Left ventricle myocardium inferior (tissue), 1 donor: ENCODE data around the gene SMIM14. TPM values are rescaled to one million over a fixed set of nuclear protein-coding genes. Genes with fewer than 3 reads are reported as not detected.

Experiments
- DNase-seq: peaks from one replicate; pipeline ENCODE4 v3.0.0-alpha.2; 2020
- H3K27ac ChIP-seq: fragments of 200-600 bp; replicated peaks from 2 replicates; pipeline ENCODE4 v1.8.0; 2021
- H3K27me3 ChIP-seq: fragments of 200-600 bp; 2 replicates; pipeline ENCODE4 v1.8.0; 2021; ENCODE audit warnings: low read depth
- H3K36me3 ChIP-seq: fragments of 200-600 bp; 2 replicates; pipeline ENCODE4 v1.8.0; 2021
- H3K4me1 ChIP-seq: fragments of 200-600 bp; 2 replicates; pipeline ENCODE4 v1.8.0; 2021
- H3K4me3 ChIP-seq: fragments of 200-600 bp; 2 replicates; pipeline ENCODE4 v1.8.0; 2021; ENCODE audit warnings: mild to moderate bottlenecking, moderate library complexity
- H3K9me3 ChIP-seq: fragments of 200-600 bp; replicated peaks from 2 replicates; pipeline ENCODE4 v1.8.0; 2021
- CTCF ChIP-seq: fragments of 200-600 bp; IDR thresholded peaks from 2 replicates; pipeline ENCODE4 v1.8.0; 2021; ENCODE audit warnings: antibody characterized with exemption, mild to moderate bottlenecking, borderline replicate concordance
- intact Hi-C: fragments of 100-400 bp; cut with micrococcal nuclease; formaldehyde crosslinking; loops from one replicate; pipeline ENCODE4 v1.11.0; 2022
- total RNA-seq: library from RNA; stranded (reverse); fragmentation: NEBNext Ultra II Directional; extraction: Animal tissue kit (Norgen Biotek cat#: 25700); gene quantifications from one replicate; pipeline ENCODE4 v1.2.1, GENCODE V29; 2021
- donor health status: DM: no; HTN: yes; CAD: no; lungs with severe emphysema.

SMIM14 gene
- total RNA-seq, 1 donor from 2014 or later, result 11.4 TPM

GRCh38 chr4:39587881-39588280 is 50.8 kb downstream of the SMIM14 start:
- H3K4me3 ChIP-seq, result no peak overlapping the region
- H3K27ac ChIP-seq, result no peak overlapping the region
- H3K9me3 ChIP-seq, result no peaks in the 10 kb centered on the region
- intact Hi-C loops, result no loop called here
- H3K27me3 ChIP-seq, result no peaks in the 10 kb centered on the region
- no peak for DNase-seq
- H3K36me3 ChIP-seq, result no peaks in the 10 kb centered on the region
- no peak for TF ChIP-seq CTCF
- no peaks in the 10 kb centered on the region for H3K4me1 ChIP-seq

GRCh38 chr4:39574946-39575345 is 63.7 kb downstream of the SMIM14 start:
- H3K4me3 ChIP-seq, result no peak overlapping the region
- H3K27me3 ChIP-seq, result no peaks in the 10 kb centered on the region
- no peak for TF ChIP-seq CTCF
- H3K27ac ChIP-seq, result no peak overlapping the region
- no peaks in the 10 kb centered on the region for H3K4me1 ChIP-seq
- no peaks in the 10 kb centered on the region for H3K9me3 ChIP-seq
- H3K36me3 ChIP-seq, result peaks cover 29% of the 10 kb centered on the region
- intact Hi-C loops, result no loop called here
- DNase-seq, result no peak

GRCh38 chr4:39571504-39571903 is 67.2 kb downstream of the SMIM14 start:
- Histone ChIP-seq H3K27ac (no peak overlapping the region), H3K4me1 (no peaks in the 10 kb centered on the region), H3K27me3 (no peaks in the 10 kb centered on the region), H3K9me3 (no peaks in the 10 kb centered on the region), H3K36me3 (peaks cover 22% of the 10 kb centered on the region), H3K4me3 (no peak overlapping the region)
- TF ChIP-seq CTCF, result no peak
- no peak for DNase-seq
- intact Hi-C loops, result no loop called here

- Histone ChIP-seq H3K9me3 (no peaks in the 10 kb centered on the region), H3K4me1 (no peaks in the 10 kb centered on the region), H3K4me3 (no peak overlapping the region), H3K27ac (no peak overlapping the region), H3K36me3 (peaks cover 22% of the 10 kb centered on the region), H3K27me3 (no peaks in the 10 kb centered on the region)
- DNase-seq, result no peak
- TF ChIP-seq CTCF, result no peak
- intact Hi-C loops, result no loop called here
Observed at GRCh38 chr4:39571054-39571453, 67.6 kb downstream of the SMIM14 start.

- Histone ChIP-seq H3K4me3 (no peak overlapping the region), H3K27ac (no peak overlapping the region), H3K9me3 (no peaks in the 10 kb centered on the region), H3K4me1 (no peaks in the 10 kb centered on the region), H3K36me3 (peaks cover 32% of the 10 kb centered on the region), H3K27me3 (no peaks in the 10 kb centered on the region)
- no peak for TF ChIP-seq CTCF
- DNase-seq, result no peak
- intact Hi-C loops, result no loop called here
Observed at GRCh38 chr4:39569209-39569608, 69.5 kb downstream of the SMIM14 start.

GRCh38 chr4:39568805-39569204 is 69.9 kb downstream of the SMIM14 start:
- Histone ChIP-seq H3K36me3 (peaks cover 35% of the 10 kb centered on the region), H3K9me3 (no peaks in the 10 kb centered on the region), H3K27ac (no peak overlapping the region), H3K4me1 (no peaks in the 10 kb centered on the region), H3K27me3 (no peaks in the 10 kb centered on the region), H3K4me3 (no peak overlapping the region)
- DNase-seq, result no peak
- intact Hi-C loops, result no loop called here
- no peak for TF ChIP-seq CTCF
